Measurements from ENCODE around the gene ACTL9. TPM values are rescaled to one million over a fixed set of nuclear protein-coding genes. Genes with fewer than 3 reads are reported as not detected.
"Not testable (repeated sequence)": the region's sequence is repeated elsewhere in the genome, so short reads cannot be mapped to it uniquely, and the experiment has no call there.

ACTL9 gene
- polyA plus RNA-seq, 2 of the 4 experiments (the other 2 are of a cell fraction) = not detected

DNA sequence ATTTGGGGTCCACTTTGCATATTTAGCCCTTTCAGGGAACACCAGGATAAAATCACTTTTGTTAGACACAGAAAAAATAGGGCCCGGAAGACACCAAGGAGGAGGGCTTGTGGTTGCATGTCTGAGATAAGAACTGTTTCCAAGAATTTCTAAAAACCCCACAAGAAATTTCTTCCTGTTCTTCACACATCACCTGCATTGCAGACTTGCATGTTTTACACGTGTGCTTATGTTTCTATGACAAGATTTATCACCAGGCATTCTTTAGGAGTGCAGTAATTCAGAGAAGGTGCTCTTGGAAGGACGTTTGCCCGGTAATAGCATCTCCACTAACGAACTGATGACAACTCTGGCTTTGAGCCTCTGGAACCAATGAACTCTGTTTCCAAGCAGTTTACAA is 7.1 kb upstream of the ACTL9 start:
- CTCF ChIA-PET = no interaction called here
- POLR2A ChIA-PET = no interaction called here
- TF ChIP-seq CHD4 (IDR thresholded peaks at IDR 0.05; ENCODE audit: borderline replicate concordance) (no peak), MAFK (IDR thresholded peaks at IDR 0.05; ENCODE audit: partially characterized antibody) (no peak), MYC (IDR thresholded peaks at IDR 0.05; ENCODE audit: borderline replicate concordance, low read length) (no peak), ZNF302 (CRISPR knock-in tag; IDR thresholded peaks at IDR 0.05) (no peak), HOXA7 (CRISPR knock-in tag; IDR thresholded peaks at IDR 0.05) (no peak), EHMT2 (IDR thresholded peaks at IDR 0.05; ENCODE audit: low read depth) (no peak), JUNB (IDR thresholded peaks at IDR 0.05) (no peak), MAZ (IDR thresholded peaks at IDR 0.05; ENCODE audit: borderline replicate concordance, low read depth, low read length) (no peak), HMGXB4 (CRISPR knock-in tag; IDR thresholded peaks at IDR 0.05; ENCODE audit: borderline replicate concordance) (no peak), HOXB5 (CRISPR knock-in tag; IDR thresholded peaks at IDR 0.05) (no peak), ESRRA (IDR thresholded peaks at IDR 0.05; ENCODE audit: borderline replicate concordance, low read length) (no peak), NR3C1 (IDR thresholded peaks at IDR 0.05) (no peak)
- TF ChIP-seq, protein P1, sequence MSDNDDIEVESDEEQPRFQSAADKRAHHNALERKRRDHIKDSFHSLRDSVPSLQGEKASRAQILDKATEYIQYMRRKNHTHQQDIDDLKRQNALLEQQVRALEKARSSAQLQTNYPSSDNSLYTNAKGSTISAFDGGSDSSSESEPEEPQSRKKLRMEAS (IDR thresholded peaks at IDR 0.05) = no peak
- ATAC-seq = no peak
- no peaks in the 10 kb centered on the region for H3K9me3 ChIP-seq
- no peak overlapping the region for H3K4me3 ChIP-seq
- no peak for FAIRE-seq
- H3K27ac ChIP-seq = no peak overlapping the region
- no peak for DNase-seq (ENCODE audit: low read depth in 1 of 2, low spot score in 1 of 2)
- no peak overlapping the region for H3K4me2 ChIP-seq
- 35% methylated on average over 5 of the region's 5 CpGs for WGBS (ENCODE audit: missing lambda C conversion rate)
- no peaks in the 10 kb centered on the region for H3K4me1 ChIP-seq

DNA sequence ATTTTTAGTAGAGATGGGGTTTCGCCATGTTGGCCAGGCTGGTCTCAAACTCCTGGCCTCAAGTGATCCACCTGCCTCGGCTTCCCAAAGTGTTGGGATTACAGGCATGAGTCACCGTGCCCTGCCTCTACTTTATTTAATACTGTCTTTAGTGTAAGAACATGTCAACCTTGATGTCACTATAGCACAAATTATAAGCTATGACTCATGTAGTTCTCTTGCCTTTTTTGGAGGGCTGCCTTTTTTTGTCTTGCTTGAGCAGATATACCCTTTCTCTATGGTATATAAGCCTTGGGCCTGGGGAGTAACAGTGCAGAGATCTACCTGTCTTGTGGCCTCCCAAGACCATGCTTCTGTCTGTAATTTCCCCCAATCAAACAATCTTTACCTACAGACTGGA is 6.7 kb upstream of the ACTL9 start:
- H3K4me3 ChIP-seq; DNase-seq (ENCODE audit: low read depth in 1 of 2, low spot score in 1 of 2); H3K4me1 ChIP-seq; ATAC-seq; H3K27ac ChIP-seq; FAIRE-seq; H3K9me3 ChIP-seq; CTCF ChIA-PET; POLR2A ChIA-PET; H3K4me2 ChIP-seq: not testable (repeated sequence)
- 22% methylated on average over 3 of the region's 3 CpGs for WGBS (ENCODE audit: missing lambda C conversion rate)

GRCh38 chr19:8703223-8703622 is 4.6 kb upstream of the ACTL9 start:
- WGBS (ENCODE audit: missing lambda C conversion rate) = 44% methylated on average over 7 of the region's 7 CpGs
- POLR2A ChIA-PET = no interaction called here
- CTCF ChIA-PET = interaction anchor here (0.9 kb wide), 1 partner anchor 9 kb away, joined by 4 read pairs; no protein-coding TSS in a partner anchor
- Histone ChIP-seq H3K4me3 (no peak overlapping the region), H3K27ac (no peak overlapping the region), H3K4me2 (no peak overlapping the region), H3K9me3 (no peaks in the 10 kb centered on the region), H3K4me1 (no peaks in the 10 kb centered on the region)
- DNase-seq (ENCODE audit: low read depth in 1 of 2, low spot score in 1 of 2) (no peak), ATAC-seq (no peak), FAIRE-seq (no peak)
- TF ChIP-seq MAFK (IDR thresholded peaks at IDR 0.05; ENCODE audit: partially characterized antibody) (no peak), EHMT2 (IDR thresholded peaks at IDR 0.05; ENCODE audit: low read depth) (no peak), POLR2AphosphoS2 (conservative IDR thresholded peaks at IDR 0.05; ENCODE audit: low read length) (no peak), CBX8 (IDR thresholded peaks at IDR 0.05) (no peak), RNF2 (IDR thresholded peaks at IDR 0.05; ENCODE audit: borderline replicate concordance, low read depth) (no peak), FOSL2 (IDR thresholded peaks at IDR 0.05) (no peak), FOSL2 (CRISPR knock-in tag; IDR thresholded peaks at IDR 0.05) (no peak), ZNF302 (CRISPR knock-in tag; IDR thresholded peaks at IDR 0.05) (no peak), RCOR1 (IDR thresholded peaks at IDR 0.05; ENCODE audit: low read depth, low read length) (no peak), ESRRA (IDR thresholded peaks at IDR 0.05; ENCODE audit: borderline replicate concordance, low read length) (no peak), RFX5 (IDR thresholded peaks at IDR 0.05) (no peak), POLR2A (IDR thresholded peaks at IDR 0.05; ENCODE audit: low read length) (no peak), NFE2L2 (conservative IDR thresholded peaks at IDR 0.05; ENCODE audit: low read length) (no peak), ZFP36 (IDR thresholded peaks at IDR 0.05; ENCODE audit: borderline replicate concordance, partially characterized antibody) (no peak), HDAC2 (IDR thresholded peaks at IDR 0.05) (no peak)
- TF ChIP-seq, protein P2, sequence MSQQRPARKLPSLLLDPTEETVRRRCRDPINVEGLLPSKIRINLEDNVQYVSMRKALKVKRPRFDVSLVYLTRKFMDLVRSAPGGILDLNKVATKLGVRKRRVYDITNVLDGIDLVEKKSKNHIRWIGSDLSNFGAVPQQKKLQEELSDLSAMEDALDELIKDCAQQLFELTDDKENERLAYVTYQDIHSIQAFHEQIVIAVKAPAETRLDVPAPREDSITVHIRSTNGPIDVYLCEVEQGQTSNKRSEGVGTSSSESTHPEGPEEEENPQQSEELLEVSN (IDR thresholded peaks at IDR 0.05; ENCODE audit: borderline replicate concordance, low read depth) = no peak
- TF ChIP-seq, protein P3, sequence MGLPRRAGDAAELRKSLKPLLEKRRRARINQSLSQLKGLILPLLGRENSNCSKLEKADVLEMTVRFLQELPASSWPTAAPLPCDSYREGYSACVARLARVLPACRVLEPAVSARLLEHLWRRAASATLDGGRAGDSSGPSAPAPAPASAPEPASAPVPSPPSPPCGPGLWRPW (IDR thresholded peaks at IDR 0.05) = no peak
